ENCODE data around the gene FNBP1. TPM values are rescaled to one million over a fixed set of nuclear protein-coding genes. Genes with fewer than 3 reads are reported as not detected.

Gene FNBP1
- polyA plus RNA-seq, 2 of the 4 experiments (the other 2 are of a cell fraction), result 10.6 to 15.6 TPM

DNA sequence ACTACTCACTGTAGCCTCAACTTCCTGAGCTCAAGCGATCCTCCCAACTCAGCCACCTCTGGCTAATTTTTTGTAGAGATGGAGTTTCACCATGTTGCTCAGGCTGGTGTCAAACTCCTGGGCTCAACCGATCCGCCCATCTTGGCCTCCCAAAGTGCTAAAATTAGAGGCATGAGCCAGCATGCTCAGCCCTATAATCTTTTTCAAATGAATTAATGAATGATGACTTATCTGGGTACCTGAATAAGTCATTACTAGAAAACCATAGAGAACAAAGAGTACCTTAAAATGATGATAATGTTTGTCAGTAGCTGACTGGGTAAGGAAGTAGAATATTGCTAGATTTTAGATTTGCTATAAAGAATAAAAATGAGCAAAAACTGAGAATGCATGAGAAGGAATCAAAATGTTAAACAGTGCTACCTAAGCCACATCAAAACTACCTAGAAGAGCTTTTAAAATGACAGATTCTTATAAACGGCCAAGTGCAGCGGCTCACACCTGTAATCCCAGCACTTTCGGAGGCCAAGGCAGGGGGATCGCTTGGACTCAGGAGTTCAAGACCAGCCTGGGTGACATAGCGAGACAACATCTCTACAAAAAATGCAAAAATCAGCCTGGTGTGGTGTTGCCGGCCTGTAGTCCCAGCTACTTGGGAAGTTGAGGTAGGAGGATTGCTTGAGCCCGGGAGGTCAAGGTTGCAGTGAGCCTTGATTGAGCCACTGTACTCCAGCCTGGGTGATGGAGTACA lies 13.6 kb downstream of the FNBP1 start (continued):
- TF ChIP-seq ATOH8 (CRISPR knock-in tag; IDR thresholded peaks at IDR 0.05; ENCODE audit: low read depth), result no peak
- TF ChIP-seq HOXA7 (CRISPR knock-in tag; IDR thresholded peaks at IDR 0.05), result no peak
- no peak for TF ChIP-seq ZFP36 (IDR thresholded peaks at IDR 0.05; ENCODE audit: borderline replicate concordance, partially characterized antibody)
- TF ChIP-seq, protein P1, sequence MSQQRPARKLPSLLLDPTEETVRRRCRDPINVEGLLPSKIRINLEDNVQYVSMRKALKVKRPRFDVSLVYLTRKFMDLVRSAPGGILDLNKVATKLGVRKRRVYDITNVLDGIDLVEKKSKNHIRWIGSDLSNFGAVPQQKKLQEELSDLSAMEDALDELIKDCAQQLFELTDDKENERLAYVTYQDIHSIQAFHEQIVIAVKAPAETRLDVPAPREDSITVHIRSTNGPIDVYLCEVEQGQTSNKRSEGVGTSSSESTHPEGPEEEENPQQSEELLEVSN (IDR thresholded peaks at IDR 0.05; ENCODE audit: borderline replicate concordance, low read depth), result no peak

DNA sequence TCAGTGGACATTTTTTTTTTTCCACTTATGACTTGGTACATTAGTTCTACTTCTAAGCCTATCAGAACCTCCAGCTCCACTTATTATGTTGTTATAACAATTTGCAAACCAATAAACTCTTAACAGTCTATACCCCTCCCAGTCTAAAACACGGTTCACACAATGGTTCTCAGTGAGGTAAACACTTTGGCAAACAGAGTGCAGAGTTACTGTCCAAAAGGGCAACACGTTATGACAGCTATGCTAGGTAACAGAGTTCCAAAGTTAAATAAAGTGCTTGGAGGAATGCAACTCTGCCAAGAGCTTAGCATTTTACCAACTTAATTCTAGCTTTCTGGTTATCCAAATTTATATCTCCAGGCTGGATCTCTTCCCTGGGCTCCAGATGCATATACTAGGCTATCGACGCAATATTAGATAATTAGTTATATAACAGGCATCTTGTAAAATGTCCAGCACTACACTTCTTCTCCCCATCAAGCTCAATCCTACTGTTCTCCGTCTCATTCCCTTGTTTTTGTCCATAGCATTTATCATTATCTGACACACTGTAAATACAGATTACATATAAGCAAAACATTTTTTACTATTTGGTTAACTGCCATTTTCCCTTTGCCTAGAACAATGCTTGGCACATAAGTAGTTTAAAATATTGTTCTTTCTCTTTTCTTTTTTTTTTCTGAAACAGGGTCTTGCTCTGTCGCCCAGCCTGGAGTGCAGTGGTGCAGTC lies 14.3 kb downstream of the FNBP1 start:
- no peak for DNase-seq (ENCODE audit: low read depth in 1 of 2, low spot score in 1 of 2)
- Histone ChIP-seq H3K4me1 (peaks cover 26% of the 10 kb centered on the region), H3K27ac (no peak overlapping the region), H3K9me3 (peaks cover 5% of the 10 kb centered on the region; the same call in 1 of the 3 replicates), H3K4me3 (no peak overlapping the region), H3K4me2 (no peak overlapping the region)
- 76% methylated on average over 6 of the region's 6 CpGs for WGBS (ENCODE audit: missing lambda C conversion rate)
- no peak for ATAC-seq
- CTCF ChIA-PET, result interaction anchor here (0.6 to 3.5 kb wide), 10 partner anchors 11 to 144 kb away, joined by 3 to 13 read pairs (median 3); partner anchors contain the start of gene FNBP1
- TF ChIP-seq KDM1A (IDR thresholded peaks at IDR 0.05; ENCODE audit: low read depth), result no peak
- no peak for TF ChIP-seq GATA3 (IDR thresholded peaks at IDR 0.05; ENCODE audit: borderline replicate concordance)
- TF ChIP-seq HOXA7 (CRISPR knock-in tag; IDR thresholded peaks at IDR 0.05), result no peak
- no peak for TF ChIP-seq CBX2 (IDR thresholded peaks at IDR 0.05; ENCODE audit: borderline replicate concordance, low read depth)
- no peak for TF ChIP-seq EHMT2 (IDR thresholded peaks at IDR 0.05; ENCODE audit: low read depth)
- TF ChIP-seq MAFK (IDR thresholded peaks at IDR 0.05; ENCODE audit: partially characterized antibody), result no peak
- no peak for TF ChIP-seq RARB (CRISPR knock-in tag; IDR thresholded peaks at IDR 0.05)
- TF ChIP-seq, protein P2, sequence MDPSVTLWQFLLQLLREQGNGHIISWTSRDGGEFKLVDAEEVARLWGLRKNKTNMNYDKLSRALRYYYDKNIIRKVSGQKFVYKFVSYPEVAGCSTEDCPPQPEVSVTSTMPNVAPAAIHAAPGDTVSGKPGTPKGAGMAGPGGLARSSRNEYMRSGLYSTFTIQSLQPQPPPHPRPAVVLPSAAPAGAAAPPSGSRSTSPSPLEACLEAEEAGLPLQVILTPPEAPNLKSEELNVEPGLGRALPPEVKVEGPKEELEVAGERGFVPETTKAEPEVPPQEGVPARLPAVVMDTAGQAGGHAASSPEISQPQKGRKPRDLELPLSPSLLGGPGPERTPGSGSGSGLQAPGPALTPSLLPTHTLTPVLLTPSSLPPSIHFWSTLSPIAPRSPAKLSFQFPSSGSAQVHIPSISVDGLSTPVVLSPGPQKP (IDR thresholded peaks at IDR 0.05; ENCODE audit: low read depth, low read length), result no peak
- TF ChIP-seq, protein P3, sequence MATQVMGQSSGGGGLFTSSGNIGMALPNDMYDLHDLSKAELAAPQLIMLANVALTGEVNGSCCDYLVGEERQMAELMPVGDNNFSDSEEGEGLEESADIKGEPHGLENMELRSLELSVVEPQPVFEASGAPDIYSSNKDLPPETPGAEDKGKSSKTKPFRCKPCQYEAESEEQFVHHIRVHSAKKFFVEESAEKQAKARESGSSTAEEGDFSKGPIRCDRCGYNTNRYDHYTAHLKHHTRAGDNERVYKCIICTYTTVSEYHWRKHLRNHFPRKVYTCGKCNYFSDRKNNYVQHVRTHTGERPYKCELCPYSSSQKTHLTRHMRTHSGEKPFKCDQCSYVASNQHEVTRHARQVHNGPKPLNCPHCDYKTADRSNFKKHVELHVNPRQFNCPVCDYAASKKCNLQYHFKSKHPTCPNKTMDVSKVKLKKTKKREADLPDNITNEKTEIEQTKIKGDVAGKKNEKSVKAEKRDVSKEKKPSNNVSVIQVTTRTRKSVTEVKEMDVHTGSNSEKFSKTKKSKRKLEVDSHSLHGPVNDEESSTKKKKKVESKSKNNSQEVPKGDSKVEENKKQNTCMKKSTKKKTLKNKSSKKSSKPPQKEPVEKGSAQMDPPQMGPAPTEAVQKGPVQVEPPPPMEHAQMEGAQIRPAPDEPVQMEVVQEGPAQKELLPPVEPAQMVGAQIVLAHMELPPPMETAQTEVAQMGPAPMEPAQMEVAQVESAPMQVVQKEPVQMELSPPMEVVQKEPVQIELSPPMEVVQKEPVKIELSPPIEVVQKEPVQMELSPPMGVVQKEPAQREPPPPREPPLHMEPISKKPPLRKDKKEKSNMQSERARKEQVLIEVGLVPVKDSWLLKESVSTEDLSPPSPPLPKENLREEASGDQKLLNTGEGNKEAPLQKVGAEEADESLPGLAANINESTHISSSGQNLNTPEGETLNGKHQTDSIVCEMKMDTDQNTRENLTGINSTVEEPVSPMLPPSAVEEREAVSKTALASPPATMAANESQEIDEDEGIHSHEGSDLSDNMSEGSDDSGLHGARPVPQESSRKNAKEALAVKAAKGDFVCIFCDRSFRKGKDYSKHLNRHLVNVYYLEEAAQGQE (IDR thresholded peaks at IDR 0.05), result no peak
- no peak for TF ChIP-seq PHF8 (IDR thresholded peaks at IDR 0.05; ENCODE audit: borderline replicate concordance, low read depth)
- no peak for TF ChIP-seq EHF (CRISPR knock-in tag; IDR thresholded peaks at IDR 0.05)
- POLR2A ChIA-PET, result no interaction called here
- no peak for FAIRE-seq
